Measurements from ENCODE around the gene UGT1A10.

DNA sequence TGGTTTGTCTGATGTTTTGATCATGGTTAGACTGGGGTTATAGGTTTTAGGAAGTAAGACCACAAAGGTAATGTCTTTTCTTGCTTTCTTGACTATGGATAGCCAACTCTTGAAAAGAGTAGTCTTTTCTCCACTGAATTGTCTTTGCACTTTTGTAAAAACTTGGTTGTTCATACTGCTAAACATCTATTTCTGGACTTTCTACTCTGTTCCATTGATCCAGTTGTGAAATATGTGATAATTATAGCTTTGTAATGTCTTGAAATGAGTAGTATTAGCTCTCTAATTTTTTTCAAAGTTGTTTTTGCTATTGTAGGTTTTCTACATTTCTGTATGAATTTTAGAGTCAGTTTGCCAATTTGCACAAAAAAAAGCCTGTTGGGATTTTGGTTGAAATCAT, 22.4 kb downstream of the UGT1A10 start:
- TF ChIP-seq, protein P1, sequence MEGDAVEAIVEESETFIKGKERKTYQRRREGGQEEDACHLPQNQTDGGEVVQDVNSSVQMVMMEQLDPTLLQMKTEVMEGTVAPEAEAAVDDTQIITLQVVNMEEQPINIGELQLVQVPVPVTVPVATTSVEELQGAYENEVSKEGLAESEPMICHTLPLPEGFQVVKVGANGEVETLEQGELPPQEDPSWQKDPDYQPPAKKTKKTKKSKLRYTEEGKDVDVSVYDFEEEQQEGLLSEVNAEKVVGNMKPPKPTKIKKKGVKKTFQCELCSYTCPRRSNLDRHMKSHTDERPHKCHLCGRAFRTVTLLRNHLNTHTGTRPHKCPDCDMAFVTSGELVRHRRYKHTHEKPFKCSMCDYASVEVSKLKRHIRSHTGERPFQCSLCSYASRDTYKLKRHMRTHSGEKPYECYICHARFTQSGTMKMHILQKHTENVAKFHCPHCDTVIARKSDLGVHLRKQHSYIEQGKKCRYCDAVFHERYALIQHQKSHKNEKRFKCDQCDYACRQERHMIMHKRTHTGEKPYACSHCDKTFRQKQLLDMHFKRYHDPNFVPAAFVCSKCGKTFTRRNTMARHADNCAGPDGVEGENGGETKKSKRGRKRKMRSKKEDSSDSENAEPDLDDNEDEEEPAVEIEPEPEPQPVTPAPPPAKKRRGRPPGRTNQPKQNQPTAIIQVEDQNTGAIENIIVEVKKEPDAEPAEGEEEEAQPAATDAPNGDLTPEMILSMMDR (IDR thresholded peaks at IDR 0.05), result no peak
- no peak for TF ChIP-seq EZH2 (IDR thresholded peaks at IDR 0.05; ENCODE audit: borderline replicate concordance, insufficient read depth, low read depth, low read length, poor library complexity, severe bottlenecking)
